K562 (cell line): ENCODE measurements around the gene RNH1. TPM values are rescaled to one million over a fixed set of nuclear protein-coding genes. Genes with fewer than 3 reads are reported as not detected.
A peak's percentile ranks its signal among the peaks of the same experiment; 100 is the strongest.

Source experiments
- ATAC-seq: fragments of 200-7000 bp; cut with Tn5 transposase; 3 replicates; pipeline ENCODE4 v1.9.1; 2020; ENCODE audit warnings: moderate library complexity
- BruUV-seq: library from RNA; stranded (reverse); fragments of 400-500 nt; replicated peaks from 2 replicates; lab custom pipeline; 2021; lab: Mats Ljungman, UMichigan
- CTCF ChIA-PET: fragments of 300-600 bp; formaldehyde crosslinking; extraction: SDS; loops from one replicate; lab custom pipeline; 2021; ENCODE audit warnings: low intra/inter-chr PET ratio; lab: Yijun Ruan, JAX
- POLR2A ChIA-PET: fragments of 300-600, 350-650 bp; sonication (Branson Sonifier 250); formaldehyde crosslinking; extraction: SDS; loops from one replicate; lab custom pipeline; 2021; ENCODE audit warnings: antibody characterized with exemption, inconsistent platforms; lab: Yijun Ruan, JAX
- DNase-seq, 4 experiments: peaks; one replicate each; pipeline versions ENCODE4 v3.0.0 to v3.0.0-alpha.2; 2011 to 2018; ENCODE audit warnings: low spot score in 3 of 4, mixed read lengths in 3 of 4; ENCODE audit errors: extremely low read depth in 1 of 4
- FAIRE-seq: peaks from 2 replicates; lab custom pipeline; 2011; peaks lifted over from hg19 to GRCh38; lab: Jason Lieb, UNC
- H2AFZ ChIP-seq: 2 replicates; pipeline ENCODE4 v1.6.0; 2011; ENCODE audit warnings: low read depth, low read length, control low read depth, inconsistent platforms
- H3K27ac ChIP-seq: fragments of 200-600 bp; 3 replicates; pipeline ENCODE4 v1.8.0; 2011; ENCODE audit warnings: low read depth, mild to moderate bottlenecking, control low read depth, inconsistent platforms, low read length, moderate library complexity, mixed read lengths; ENCODE audit errors: extremely low read depth
- H3K27me3 ChIP-seq, 2 experiments: fragments of 300-600 bp in 1 of 2; 2 replicates in 1 of 2; 3 replicates in 1 of 2; pipeline versions ENCODE4 v1.6.0 to v1.8.0; 2011; ENCODE audit warnings: inconsistent platforms in 2 of 2, low read length in 2 of 2, mild to moderate bottlenecking in 1 of 2, mixed read lengths in 1 of 2, moderate library complexity in 1 of 2; ENCODE audit not compliant: control insufficient read depth in 2 of 2, insufficient read depth in 2 of 2
- H3K36me3 ChIP-seq: fragments of 300-600 bp; 3 replicates; pipeline ENCODE4 v1.8.0; 2011; ENCODE audit warnings: mild to moderate bottlenecking, low read length, inconsistent platforms; ENCODE audit not compliant: control insufficient read depth, insufficient read depth
- H3K4me1 ChIP-seq, 2 experiments: fragments of 200-600 bp in 1 of 2; replicated peaks in 1 of 2; 2 replicates in 1 of 2; 3 replicates in 1 of 2; pipeline versions ENCODE4 v1.5.1 to v1.8.0; 2011; ENCODE audit warnings: inconsistent platforms in 2 of 2, low read length in 2 of 2, mild to moderate bottlenecking in 1 of 2, mixed read lengths in 1 of 2, moderate library complexity in 1 of 2; ENCODE audit not compliant: control insufficient read depth in 2 of 2, insufficient read depth in 2 of 2
- H3K4me2 ChIP-seq: 2 replicates; pipeline ENCODE4 v1.6.1; 2011; ENCODE audit warnings: low read length, control low read depth, inconsistent platforms, mixed read lengths; ENCODE audit not compliant: insufficient read depth
- H3K4me3 ChIP-seq: fragments of 200-600 bp; sonication (generic), shearing (Covaris generic); 2 replicates; pipeline ENCODE4 v1.5.1; 2016; ENCODE audit warnings: control low read depth, inconsistent platforms
- H3K79me2 ChIP-seq: fragments of 200-600 bp; 3 replicates; pipeline ENCODE4 v1.8.0; 2011; ENCODE audit warnings: low read length, inconsistent platforms; ENCODE audit not compliant: control insufficient read depth, insufficient read depth
- H3K9ac ChIP-seq, 2 experiments: 2 replicates each; pipeline versions ENCODE4 v1.6.0 to v1.6.1; 2011; ENCODE audit warnings: low read depth in 2 of 2, low read length in 2 of 2, control low read depth in 1 of 2, inconsistent platforms in 1 of 2, mild to moderate bottlenecking in 1 of 2, mixed read lengths in 1 of 2; ENCODE audit not compliant: insufficient read depth in 1 of 2
- H3K9me1 ChIP-seq: one replicate; pipeline ENCODE4 v1.6.0; 2011; ENCODE audit warnings: inconsistent platforms, mild to moderate bottlenecking, low read length, moderate library complexity; ENCODE audit not compliant: control insufficient read depth, insufficient read depth
- H3K9me3 ChIP-seq: replicated peaks from 2 replicates; pipeline ENCODE4 v1.5.1; 2011; ENCODE audit warnings: low read depth, low read length, inconsistent platforms; ENCODE audit not compliant: control insufficient read depth, insufficient read depth
- H4K20me1 ChIP-seq: replicated peaks from 2 replicates; pipeline ENCODE4 v1.6.1; 2011; ENCODE audit warnings: low read length, inconsistent platforms, mixed read lengths; ENCODE audit not compliant: control insufficient read depth, insufficient read depth
- CAMTA2 ChIP-seq: fragments of 250-450 bp; sonication (Bioruptor Pico); conservative IDR thresholded peaks from 2 replicates; pipeline ENCODE4 v1.5.1; 2022
- CBX3 ChIP-seq, 2 experiments: IDR thresholded peaks; 1 replicate in 1 of 2; 2 replicates in 1 of 2; pipeline ENCODE4 v1.6.1; 2012; ENCODE audit warnings: inconsistent platforms in 2 of 2, low read length in 2 of 2, borderline replicate concordance in 1 of 2, control low read depth in 1 of 2
- CEBPG ChIP-seq, 3 experiments: fragments of 200-800 bp in 1 of 3; sonication (Bioruptor generic) in 1 of 3; sonication (generic) in 1 of 3; formaldehyde crosslinking in 1 of 3; IDR thresholded peaks in 2 of 3; conservative IDR thresholded peaks in 1 of 3; 2 replicates each; pipeline versions ENCODE4 v1.6.1 to v1.8.0; 2016 to 2022; ENCODE audit warnings: missing compliant biosample characterization in 2 of 3, missing genetic modification characterization in 2 of 3, mild to moderate bottlenecking in 1 of 3, missing genetic modification reagents in 1 of 3
- CUX1 ChIP-seq: fragments of 200-800 bp; sonication (Bioruptor generic); IDR thresholded peaks from 2 replicates; pipeline ENCODE4 v1.6.1; 2016; ENCODE audit warnings: missing genetic modification characterization, missing compliant biosample characterization
- HDGF ChIP-seq: fragments of 450-650 bp; IDR thresholded peaks from 2 replicates; pipeline ENCODE4 v1.6.1; 2016
- KHSRP ChIP-seq: fragments of 450-650 bp; IDR thresholded peaks from 2 replicates; pipeline ENCODE4 v1.6.1; 2017
- MCM5 ChIP-seq: fragments of 450-650 bp; IDR thresholded peaks from 2 replicates; pipeline ENCODE4 v1.6.1; 2016; ENCODE audit warnings: low read depth
- NCOA1 ChIP-seq: fragments of 450-650 bp; IDR thresholded peaks from 2 replicates; pipeline ENCODE4 v1.6.1; 2016; ENCODE audit warnings: low read depth
- PHF8 ChIP-seq: fragments of 200-600 bp; sonication (generic); IDR thresholded peaks from 2 replicates; pipeline ENCODE4 v1.6.1; 2012; ENCODE audit warnings: mixed run types, mild to moderate bottlenecking, inconsistent platforms, low read length, moderate library complexity, borderline replicate concordance
- POLR2A ChIP-seq: fragments of 450-650 bp; conservative IDR thresholded peaks from 2 replicates; pipeline ENCODE4 v1.6.1; 2016
- SRF ChIP-seq, 2 experiments: fragments of 250-450, 450-650 bp in 1 of 2; sonication (Bioruptor Pico) in 1 of 2; sonication (generic) in 1 of 2; formaldehyde crosslinking; IDR thresholded peaks; 2 replicates each; pipeline versions ENCODE4 v1.5.0 to v1.5.1; 2020 to 2022; ENCODE audit warnings: mild to moderate bottlenecking in 1 of 2, missing genetic modification reagents in 1 of 2
- U2AF1 ChIP-seq: fragments of 200-400 bp; formaldehyde crosslinking; optimal IDR thresholded peaks from 2 replicates; pipeline ENCODE3; 2017; ENCODE audit warnings: mild to moderate bottlenecking, low read depth, low read length, moderate library complexity
- ZNF121 ChIP-seq: sonication (generic); formaldehyde crosslinking; conservative IDR thresholded peaks from 2 replicates; pipeline ENCODE4 v1.8.0; 2022; ENCODE audit warnings: missing genetic modification reagents
- ZNF124 ChIP-seq: sonication (generic); formaldehyde crosslinking; IDR thresholded peaks from 2 replicates; pipeline ENCODE4 v1.8.1; 2022; ENCODE audit warnings: missing genetic modification reagents
- ZNF41 ChIP-seq: fragments of 250-450 bp; sonication (Bioruptor Pico); conservative IDR thresholded peaks from 2 replicates; pipeline ENCODE4 v1.4.0; 2020; ENCODE audit warnings: mild to moderate bottlenecking
- ZNF445 ChIP-seq: fragments of 250-450 bp; sonication (Bioruptor Pico); IDR thresholded peaks from 2 replicates; pipeline ENCODE4 v1.4.0; 2020; ENCODE audit warnings: low read depth, mild to moderate bottlenecking, moderate library complexity
- ZNF589 ChIP-seq: fragments of 200-800 bp; sonication (Bioruptor generic); IDR thresholded peaks from 2 replicates; pipeline ENCODE4 v1.6.1; 2016; ENCODE audit warnings: low read depth, missing genetic modification characterization, missing compliant biosample characterization
- ZNF780A ChIP-seq: fragments of 250-450 bp; sonication (Bioruptor Pico); IDR thresholded peaks from 2 replicates; pipeline ENCODE4 v1.5.0; 2021; ENCODE audit warnings: mild to moderate bottlenecking
- WGBS: fragments of 100-300 bp; shearing (Covaris generic); methylation state at CpG from one replicate; pipeline ENCODE4 v1.1.6; 2016; ENCODE audit warnings: low coverage, mixed read lengths; ENCODE audit not compliant: insufficient coverage; ENCODE audit errors: missing lambda C conversion rate; 5-methylcytosine and 5-hydroxymethylcytosine counted together
- in situ Hi-C: fragments of 300-500 bp; cut with MboI; formaldehyde crosslinking; loops from 4 replicates; pipeline ENCODE4 v1.15.0; 2018; ENCODE audit warnings: inconsistent platforms, mixed read lengths
- intact Hi-C: fragments of 100-400 bp; cut with micrococcal nuclease; formaldehyde crosslinking; loops from 2 replicates; pipeline ENCODE4 v1.14.2; 2022
- polyA plus RNA-seq, 8 experiments: library from polyadenylated mRNA; depleted of rRNA in 4 of 8; stranded (reverse) in 5 of 8; unstranded in 3 of 8; fragments of >200 nt; fragmentation: Nextera tagmentation in 2 of 8; fragmentation: Illumina TruSeq in 1 of 8; extraction: Ambion mirVana in 2 of 8; extraction: Trizol in 1 of 8; gene quantifications; 2 replicates each; pipeline versions ENCODE4 v1.2.1 to v1.2.3, GENCODE V29; 2011 to 2014; ENCODE audit warnings: inconsistent platforms in 1 of 8, missing spikeins in 1 of 8
- total RNA-seq, 7 experiments: library from RNA; depleted of rRNA in 6 of 7; stranded (reverse); fragments of >200 nt in 6 of 7; fragmentation: Illumina TruSeq in 2 of 7; extraction: Trizol in 2 of 7; gene quantifications; 2 replicates each; pipeline versions ENCODE4 v1.2.1 to v1.2.3, GENCODE V29; 2011 to 2021; ENCODE audit warnings: low replicate concordance in 1 of 7

RNH1 gene
- total and polyA plus RNA-seq, 9 of the 15 experiments (the other 6 are each of a cell fraction or from before 2014, with no cell fraction given), result 2.5 to 160 (median 44.3) TPM

GRCh38 chr11:457111-457760, 49.8 kb downstream of the RNH1 start (continued):
- TF ChIP-seq SRF (CRISPR knock-in tag; IDR thresholded peaks at IDR 0.05), result no peak
- TF ChIP-seq ZNF124, result no peak
- no peak for TF ChIP-seq NCOA1
- no peak for TF ChIP-seq U2AF1
- no peak for TF ChIP-seq KHSRP
- TF ChIP-seq ZNF445 (CRISPR knock-in tag), result no peak
- TF ChIP-seq POLR2A, result 0 out of 2 replicates have a peak, but pooled peaks have one; percentile 36
- no peak for TF ChIP-seq CBX3 (IDR thresholded peaks at IDR 0.05; ENCODE audit: borderline replicate concordance in 1 of 2, low read length in 2 of 2)
- no peak for TF ChIP-seq CAMTA2 (CRISPR knock-in tag)

GRCh38 chr11:456533-456932, 50.5 kb downstream of the RNH1 start:
- Histone ChIP-seq H3K9me3 (no peaks in the 10 kb centered on the region), H3K79me2 (peaks cover 91% of the 10 kb centered on the region), H3K4me3 (no peak overlapping the region), H3K4me1 (peaks cover 28 to 59% of the 10 kb centered on the region in 2 experiments), H3K9me1 (no peaks in the 10 kb centered on the region), H3K27me3 (no peaks in the 10 kb centered on the region), H3K9ac (peak overlapping the region in 1 of 2 experiments; percentile 77; a peak in 2 of 4 replicates), H4K20me1 (peaks cover 10% of the 10 kb centered on the region; the same call in 1 of the 2 replicates), H3K27ac (no peak overlapping the region), H3K4me2 (no peak overlapping the region), H2AFZ (no peak overlapping the region), H3K36me3 (peaks cover 86% of the 10 kb centered on the region)
- in situ Hi-C loops, result no loop called here
- CTCF ChIA-PET, result no interaction called here
- 80% methylated on average over 7 of the region's 7 CpGs for WGBS
- POLR2A ChIA-PET, result interaction anchor here (0.9 kb wide), 1 partner anchor 48 kb away, joined by 6 read pairs; no protein-coding TSS in a partner anchor
- DNase-seq, result no peak
- intact Hi-C loops, result no loop called here
- no peak for FAIRE-seq
- no TSS peak for BruUV-seq
- ATAC-seq, result no peak
- TF ChIP-seq ZNF589 (CRISPR knock-in tag) (no peak), MCM5 (no peak), ZNF780A (CRISPR knock-in tag) (no peak), ZNF121 (CRISPR knock-in tag) (no peak), ZNF41 (CRISPR knock-in tag) (no peak), PHF8 (no peak), CUX1 (CRISPR knock-in tag) (no peak), CEBPG (CRISPR knock-in tag; IDR thresholded peaks at IDR 0.05) (no peak), CEBPG (tag; conservative IDR thresholded peaks at IDR 0.05 in 1 of 2, IDR thresholded peaks at IDR 0.05 in 1 of 2) (no peak), HDGF (no peak)
